Upper lobe of right lung (tissue), 1 donor: ENCODE measurements around the gene TPX2. TPM values are rescaled to one million over a fixed set of nuclear protein-coding genes. Genes with fewer than 3 reads are reported as not detected.
A peak's percentile ranks its signal among the peaks of the same experiment; 100 is the strongest.

Source experiments
- ATAC-seq: fragments of 200-7000 bp; cut with Tn5 transposase; one replicate; pipeline ENCODE4 v1.9.1; 2020; ENCODE audit warnings: mild to moderate bottlenecking, moderate library complexity
- DNase-seq: peaks from one replicate; pipeline ENCODE4 v3.0.0-alpha.2; 2020
- H3K27ac ChIP-seq: fragments of 200-600 bp; one replicate; pipeline ENCODE4 v1.8.0; 2022
- H3K27me3 ChIP-seq: fragments of 200-600 bp; one replicate; pipeline ENCODE4 v1.8.0; 2022; ENCODE audit warnings: mild to moderate bottlenecking
- H3K36me3 ChIP-seq: fragments of 200-600 bp; one replicate; pipeline ENCODE4 v1.8.0; 2022
- H3K4me1 ChIP-seq: fragments of 200-600 bp; one replicate; pipeline ENCODE4 v1.8.0; 2022
- H3K4me3 ChIP-seq: fragments of 200-600 bp; one replicate; pipeline ENCODE4 v1.8.0; 2022; ENCODE audit warnings: mild to moderate bottlenecking
- H3K9me3 ChIP-seq: fragments of 200-600 bp; one replicate; pipeline ENCODE4 v1.8.0; 2022
- intact Hi-C: fragments of 100-400 bp; cut with DNase I; formaldehyde crosslinking; loops from one replicate; pipeline ENCODE4 v1.11.0; 2022
- total RNA-seq: library from RNA; stranded (reverse); fragmentation: NEBNext Ultra II Directional; extraction: Animal tissue kit (Norgen Biotek cat#: 25700); gene quantifications from one replicate; pipeline ENCODE4 v1.2.1, GENCODE V29; 2021
- TF ChIP-seq, protein P1 (sequence below): fragments of 200-600 bp; IDR thresholded peaks from one replicate; pipeline ENCODE4 v1.8.0; 2022; ENCODE audit warnings: antibody characterized with exemption
- donor health status: DM: no; HTN: yes; CAD: no; lungs with severe emphysema.

The TPX2 gene
- total RNA-seq, 1 donor from 2014 or later = 1.6 TPM

DNA sequence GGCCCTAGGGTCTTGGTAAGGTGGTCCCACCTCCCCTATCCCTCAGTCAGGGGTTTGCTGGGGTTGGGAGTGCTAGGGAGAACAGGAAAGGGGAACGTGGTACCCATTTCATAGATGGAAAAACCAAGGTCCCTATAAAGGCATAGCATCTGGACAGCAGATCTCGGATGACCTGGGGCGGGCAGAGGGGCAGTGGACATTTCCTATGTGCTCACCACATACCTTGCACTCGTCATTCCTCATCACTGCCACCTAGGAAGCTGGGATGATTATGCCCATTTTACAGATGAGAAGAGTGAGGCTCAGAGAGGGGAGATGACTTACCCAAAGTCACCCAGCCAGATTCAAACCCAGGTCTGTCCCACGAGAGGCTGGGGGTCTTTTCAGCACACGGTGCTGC lies 92.1 kb downstream of the TPX2 start:
- DNase-seq (no peak), ATAC-seq (no peak)
- intact Hi-C loops = no loop called here
- Histone ChIP-seq H3K27me3 (no peaks in the 10 kb centered on the region), H3K4me3 (no peak overlapping the region), H3K27ac (no peak overlapping the region), H3K4me1 (peaks cover 7% of the 10 kb centered on the region), H3K36me3 (no peaks in the 10 kb centered on the region), H3K9me3 (no peaks in the 10 kb centered on the region)
- TF ChIP-seq, protein P1, sequence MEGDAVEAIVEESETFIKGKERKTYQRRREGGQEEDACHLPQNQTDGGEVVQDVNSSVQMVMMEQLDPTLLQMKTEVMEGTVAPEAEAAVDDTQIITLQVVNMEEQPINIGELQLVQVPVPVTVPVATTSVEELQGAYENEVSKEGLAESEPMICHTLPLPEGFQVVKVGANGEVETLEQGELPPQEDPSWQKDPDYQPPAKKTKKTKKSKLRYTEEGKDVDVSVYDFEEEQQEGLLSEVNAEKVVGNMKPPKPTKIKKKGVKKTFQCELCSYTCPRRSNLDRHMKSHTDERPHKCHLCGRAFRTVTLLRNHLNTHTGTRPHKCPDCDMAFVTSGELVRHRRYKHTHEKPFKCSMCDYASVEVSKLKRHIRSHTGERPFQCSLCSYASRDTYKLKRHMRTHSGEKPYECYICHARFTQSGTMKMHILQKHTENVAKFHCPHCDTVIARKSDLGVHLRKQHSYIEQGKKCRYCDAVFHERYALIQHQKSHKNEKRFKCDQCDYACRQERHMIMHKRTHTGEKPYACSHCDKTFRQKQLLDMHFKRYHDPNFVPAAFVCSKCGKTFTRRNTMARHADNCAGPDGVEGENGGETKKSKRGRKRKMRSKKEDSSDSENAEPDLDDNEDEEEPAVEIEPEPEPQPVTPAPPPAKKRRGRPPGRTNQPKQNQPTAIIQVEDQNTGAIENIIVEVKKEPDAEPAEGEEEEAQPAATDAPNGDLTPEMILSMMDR = no peak

DNA sequence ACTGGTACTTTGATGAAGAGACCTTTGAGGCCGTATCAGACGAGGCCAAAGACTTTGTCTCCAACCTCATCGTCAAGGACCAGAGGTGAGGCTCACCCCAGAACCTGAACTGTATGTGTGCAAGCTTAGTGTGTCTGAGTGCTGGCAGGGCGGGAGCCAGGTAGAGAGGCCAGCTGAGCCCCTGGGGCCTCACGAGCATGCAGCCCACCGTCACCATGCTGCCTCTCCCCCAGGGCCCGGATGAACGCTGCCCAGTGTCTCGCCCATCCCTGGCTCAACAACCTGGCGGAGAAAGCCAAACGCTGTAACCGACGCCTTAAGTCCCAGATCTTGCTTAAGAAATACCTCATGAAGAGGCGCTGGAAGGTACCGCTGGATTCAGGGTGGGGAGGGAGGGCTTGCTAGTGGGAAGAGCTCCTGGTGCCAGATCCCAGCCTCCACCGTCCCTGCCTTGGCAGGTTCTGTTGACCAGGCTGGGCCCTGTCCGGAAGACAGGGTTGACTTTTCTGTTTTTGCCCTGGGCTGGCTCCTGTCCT lies 92.7 kb downstream of the TPX2 start:
- no peak for DNase-seq
- peaks cover 13% of the 10 kb centered on the region for H3K4me1 ChIP-seq
- H3K27me3 ChIP-seq = no peaks in the 10 kb centered on the region
- intact Hi-C loops = no loop called here
- H3K4me3 ChIP-seq = no peak overlapping the region
- TF ChIP-seq, protein P1 = no peak
- no peaks in the 10 kb centered on the region for H3K36me3 ChIP-seq
- ATAC-seq = no peak
- no peaks in the 10 kb centered on the region for H3K9me3 ChIP-seq
- H3K27ac ChIP-seq = no peak overlapping the region

DNA sequence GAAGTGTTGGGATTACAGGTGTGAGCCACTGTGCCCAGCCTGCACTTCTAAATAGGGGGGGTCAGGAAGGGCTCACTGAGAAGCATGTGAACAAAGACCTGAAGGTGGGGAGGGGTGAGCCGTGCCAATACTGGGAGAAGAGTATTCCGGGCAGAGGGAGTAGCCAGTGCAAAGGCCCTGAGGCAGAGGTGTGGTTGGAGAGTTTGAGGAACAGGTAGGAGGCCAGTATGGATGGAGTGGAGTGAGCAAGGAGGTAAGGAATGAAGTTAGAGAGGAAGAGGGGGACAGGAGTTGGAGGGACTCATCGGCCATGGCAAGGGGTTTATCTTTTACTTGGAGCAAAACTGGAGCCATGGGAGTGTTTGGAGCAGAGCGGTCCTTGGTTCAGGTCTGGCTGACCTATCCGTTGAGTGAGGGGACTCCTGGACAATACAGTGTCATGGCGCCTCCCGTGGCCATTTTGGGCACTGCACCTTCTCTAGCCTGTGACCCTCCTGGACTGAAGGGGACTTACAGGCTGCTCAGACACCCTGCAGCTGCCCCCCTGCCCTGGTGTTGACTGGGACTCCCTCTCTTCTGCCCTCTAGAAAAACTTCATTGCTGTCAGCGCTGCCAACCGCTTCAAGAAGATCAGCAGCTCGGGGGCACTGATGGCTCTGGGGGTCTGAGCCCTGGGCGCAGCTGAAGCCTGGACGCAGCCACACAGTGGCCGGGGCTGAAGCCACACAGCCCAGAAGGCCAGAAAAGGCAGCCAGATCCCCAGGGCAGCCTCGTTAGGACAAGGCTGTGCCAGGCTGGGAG lies 94.2 kb downstream of the TPX2 start:
- Histone ChIP-seq H3K4me1 (peaks cover 22% of the 10 kb centered on the region), H3K27ac (no peak overlapping the region), H3K27me3 (no peaks in the 10 kb centered on the region), H3K4me3 (no peak overlapping the region), H3K36me3 (no peaks in the 10 kb centered on the region), H3K9me3 (no peaks in the 10 kb centered on the region)
- TF ChIP-seq, protein P1 = peak; percentile 82
- DNase-seq (no peak), ATAC-seq (peak; percentile 56)
- intact Hi-C loops = no loop called here

DNA sequence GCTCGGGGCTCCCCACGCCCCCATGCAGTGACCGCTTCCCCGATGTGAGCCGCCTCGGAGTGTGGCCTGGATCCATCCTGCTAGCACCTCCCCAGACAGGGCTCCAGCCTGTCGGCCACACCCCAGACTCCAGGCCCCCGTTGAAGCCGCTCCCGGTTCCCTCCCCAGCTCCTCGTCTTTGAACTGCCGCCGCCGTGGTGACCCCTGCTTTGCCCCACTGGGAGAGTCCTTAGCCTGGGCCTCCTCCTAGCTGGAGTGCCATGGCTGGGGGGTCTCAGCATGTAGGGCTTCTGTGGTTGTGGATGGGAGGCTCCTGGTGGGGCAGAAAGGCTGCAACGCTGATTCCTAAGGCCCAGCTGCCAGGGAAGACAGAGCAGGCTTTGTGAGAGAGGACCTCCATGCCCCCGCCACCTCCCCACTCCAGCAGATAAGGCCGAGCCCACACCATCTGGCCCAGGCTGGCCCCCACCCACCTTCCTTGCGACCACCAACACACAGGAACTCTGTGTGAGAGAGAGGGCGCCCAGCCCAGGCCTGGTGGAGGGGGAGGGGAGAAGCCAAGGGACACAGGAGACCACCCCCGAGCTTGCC lies 94.9 kb downstream of the TPX2 start:
- DNase-seq = no peak
- Histone ChIP-seq H3K27ac (no peak overlapping the region), H3K4me1 (peaks cover 28% of the 10 kb centered on the region), H3K4me3 (no peak overlapping the region), H3K9me3 (no peaks in the 10 kb centered on the region), H3K27me3 (no peaks in the 10 kb centered on the region), H3K36me3 (no peaks in the 10 kb centered on the region)
- TF ChIP-seq, protein P1 = no peak
- intact Hi-C loops = no loop called here
- no peak for ATAC-seq

DNA sequence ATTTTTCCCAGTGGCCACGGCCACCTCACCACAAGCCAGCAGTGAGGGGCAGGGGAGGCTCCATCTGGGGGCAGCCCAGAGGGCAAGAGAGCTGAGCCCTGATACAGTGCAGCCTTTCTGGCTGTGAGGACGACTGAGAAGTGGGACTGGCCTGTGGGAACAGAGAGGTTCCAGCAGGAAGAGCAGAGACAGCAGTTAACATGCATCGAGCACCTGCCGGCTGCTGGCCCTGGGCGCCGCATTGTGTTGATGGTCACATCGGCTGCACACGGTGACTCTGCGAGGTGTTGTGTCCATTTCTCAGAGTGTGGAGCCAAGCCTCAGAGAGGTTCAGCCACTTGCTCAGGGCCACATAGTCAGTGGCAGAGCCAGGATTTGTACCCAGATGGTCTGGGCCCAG lies 96.5 kb downstream of the TPX2 start:
- Histone ChIP-seq H3K4me3 (no peak overlapping the region), H3K27ac (no peak overlapping the region), H3K36me3 (no peaks in the 10 kb centered on the region), H3K9me3 (no peaks in the 10 kb centered on the region), H3K4me1 (peaks cover 28% of the 10 kb centered on the region), H3K27me3 (no peaks in the 10 kb centered on the region)
- ATAC-seq = no peak
- intact Hi-C loops = no loop called here
- DNase-seq = no peak
- TF ChIP-seq, protein P1 = no peak
